GM19372 (cell line): ENCODE data around the gene SLCO3A1.

Experiments used
- ATAC-seq: cut with Tn5 transposase; IDR thresholded peaks from one replicate; pipeline ENCODE4 v1.9.1; 2021; ENCODE audit warnings: mild to moderate bottlenecking, low read depth, moderate library complexity; ENCODE audit not compliant: unreplicated experiment

Gene SLCO3A1

GRCh38 chr15:92112711-92113110 lies 259.2 kb downstream of the SLCO3A1 start:
- no peak for ATAC-seq

DNA sequence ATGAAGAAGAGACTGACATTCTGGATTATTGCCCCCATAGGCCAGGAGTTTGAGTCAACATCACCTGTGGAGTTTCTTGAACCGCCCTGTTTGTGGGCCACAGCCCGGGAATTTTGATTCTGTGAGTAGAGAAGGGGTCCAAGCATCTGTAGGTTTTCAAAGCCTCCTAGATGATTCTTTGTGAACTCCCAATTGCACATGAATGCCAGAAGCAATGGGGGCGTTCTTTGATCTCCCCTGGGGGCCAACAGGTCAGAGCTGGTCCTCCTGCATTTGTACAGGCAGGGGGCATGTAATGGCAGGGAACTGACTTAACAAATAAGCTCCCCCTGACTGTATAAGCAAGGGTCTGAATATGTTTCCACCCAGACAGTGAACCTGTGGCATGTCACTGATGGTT lies 260.3 kb downstream of the SLCO3A1 start:
- ATAC-seq, result no peak

DNA sequence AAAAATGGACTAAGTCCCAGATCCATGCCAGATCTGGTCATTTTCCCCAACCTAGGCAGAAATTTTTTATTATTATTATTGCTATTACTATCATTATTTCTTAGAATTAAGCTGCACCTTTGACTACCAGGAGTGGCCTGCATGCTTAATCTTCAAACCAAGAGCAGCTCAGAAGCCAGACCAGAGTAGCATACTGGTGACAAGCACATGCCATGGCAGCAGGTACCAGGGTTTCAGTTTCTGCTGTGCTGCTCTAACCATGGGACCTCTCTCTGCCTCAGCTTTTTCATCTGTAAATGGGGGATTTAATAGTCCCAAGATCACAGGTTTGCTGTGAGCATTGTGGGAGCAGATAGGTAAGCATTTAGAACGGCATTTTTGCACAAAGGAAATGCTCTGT lies 262.3 kb downstream of the SLCO3A1 start:
- ATAC-seq, result no peak

- no peak for ATAC-seq
These were observed 262.8 kb downstream of the SLCO3A1 start for GRCh38 chr15:92116330-92116729.

GRCh38 chr15:92117261-92117731 lies 263.8 kb downstream of the SLCO3A1 start:
- no peak for ATAC-seq

DNA sequence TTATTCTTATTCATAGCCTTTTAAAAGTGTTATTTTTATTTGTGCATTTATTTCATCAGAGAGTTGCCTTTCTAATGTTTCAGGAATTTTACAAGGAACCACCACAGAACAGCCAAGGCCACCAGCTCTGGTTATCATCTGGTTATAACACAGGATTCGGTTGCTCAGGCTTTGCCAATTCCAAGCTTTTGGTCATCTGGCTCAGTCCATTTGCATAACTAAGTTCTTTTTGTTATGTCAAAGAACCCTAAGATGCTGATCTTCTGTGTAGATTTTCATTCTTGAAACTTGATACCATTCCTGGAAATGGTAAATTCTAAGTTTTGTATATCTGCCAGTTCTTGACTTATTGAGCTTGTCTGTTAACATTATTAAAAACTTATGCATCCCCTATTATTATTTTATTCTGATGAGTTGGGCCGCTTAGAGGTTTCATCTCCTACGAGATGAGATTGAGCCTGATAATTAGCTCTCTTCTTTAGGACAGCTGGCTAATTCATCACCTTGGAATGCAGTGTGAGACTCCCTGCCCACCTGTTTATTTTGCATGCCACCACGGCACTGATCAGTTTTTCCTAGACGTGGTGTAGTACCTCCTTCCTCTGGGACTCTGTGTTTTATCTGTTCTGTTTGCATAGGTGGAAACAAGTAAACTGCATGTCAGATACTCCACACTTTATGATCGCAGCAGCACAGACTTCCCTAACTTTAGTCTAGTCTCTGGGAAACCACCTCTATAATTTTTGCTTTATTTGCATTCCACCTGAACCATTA lies 264.8 kb downstream of the SLCO3A1 start:
- ATAC-seq, result no peak

DNA sequence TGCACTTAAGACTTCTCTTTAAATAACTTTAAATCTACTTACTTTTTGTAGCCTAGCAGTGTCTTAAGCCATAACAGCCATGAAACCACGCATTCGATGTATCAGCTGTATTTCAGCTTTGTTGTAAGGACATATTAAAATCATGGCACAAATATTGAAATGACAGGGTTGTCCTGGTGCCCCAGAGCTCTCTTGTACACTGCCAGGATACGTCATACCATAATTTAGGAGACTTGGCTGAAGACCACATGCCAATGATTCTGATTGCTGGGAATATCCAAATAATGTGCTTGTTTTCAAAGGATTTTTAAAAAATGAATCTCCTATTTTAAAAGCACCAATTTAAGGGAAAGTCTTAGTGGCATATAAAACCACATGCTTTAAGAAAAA lies 265.4 kb downstream of the SLCO3A1 start:
- ATAC-seq, result no peak

- no peak for ATAC-seq
These were observed 266.7 kb downstream of the SLCO3A1 start for GRCh38 chr15:92120094-92120795.

- ATAC-seq, result no peak
These were observed 267.5 kb downstream of the SLCO3A1 start for GRCh38 chr15:92121047-92121446.

DNA sequence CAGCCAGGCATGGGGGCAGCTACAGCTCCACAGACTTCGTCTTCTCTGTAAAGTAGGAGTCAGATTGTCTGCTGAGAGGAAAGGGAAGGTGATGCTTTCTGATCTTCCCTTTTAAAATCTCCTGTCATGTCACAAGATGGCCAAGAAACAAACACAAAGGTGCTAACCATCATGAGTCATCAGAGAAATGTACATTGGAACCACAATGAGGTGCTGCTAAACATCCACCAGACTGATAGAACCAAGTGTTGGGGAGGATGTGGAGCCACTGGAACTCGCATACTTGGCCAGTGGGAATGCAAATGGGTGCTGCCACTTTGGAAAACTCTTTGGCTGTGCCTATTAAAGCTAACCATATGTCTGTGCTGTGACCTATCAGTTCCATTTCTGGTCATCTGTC lies 268.8 kb downstream of the SLCO3A1 start:
- ATAC-seq, result no peak

DNA sequence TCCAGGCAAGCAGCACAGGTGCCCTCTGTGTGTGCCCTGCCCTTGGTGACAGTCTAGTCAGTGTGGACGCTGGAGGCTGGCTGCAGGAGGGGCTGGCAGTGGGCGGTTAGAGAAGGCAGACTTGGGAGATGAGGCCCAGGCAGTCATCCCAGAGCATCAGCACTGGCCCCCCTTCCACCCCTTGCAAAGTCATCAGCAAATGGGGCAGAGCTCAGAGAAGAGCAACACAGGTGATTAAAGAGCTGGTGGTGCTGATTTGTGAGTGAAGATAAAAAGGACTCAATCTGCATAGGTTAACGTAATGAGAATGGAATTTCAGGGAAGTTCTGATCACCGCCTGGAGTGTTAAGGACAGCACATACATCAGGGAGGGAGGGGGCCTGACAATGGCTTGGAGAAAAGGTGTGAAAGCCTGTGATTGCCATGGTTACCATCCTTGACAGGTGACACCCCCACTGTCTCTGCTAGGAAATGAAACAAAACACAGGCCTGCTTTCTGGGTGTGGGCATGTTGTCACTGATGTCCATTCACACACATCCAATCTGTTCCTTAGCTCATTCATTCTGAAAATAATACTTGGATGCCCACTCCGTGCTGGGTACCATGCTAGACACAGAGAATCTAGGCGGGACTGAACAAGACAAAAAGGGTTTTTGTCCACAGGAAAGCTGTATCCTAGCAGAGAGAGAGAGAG lies 270.6 kb downstream of the SLCO3A1 start:
- no peak for ATAC-seq

- ATAC-seq, result no peak
These were observed 271.1 kb downstream of the SLCO3A1 start for GRCh38 chr15:92124657-92125010.

- ATAC-seq, result no peak
These were observed 275.3 kb downstream of the SLCO3A1 start for GRCh38 chr15:92128788-92129187.

DNA sequence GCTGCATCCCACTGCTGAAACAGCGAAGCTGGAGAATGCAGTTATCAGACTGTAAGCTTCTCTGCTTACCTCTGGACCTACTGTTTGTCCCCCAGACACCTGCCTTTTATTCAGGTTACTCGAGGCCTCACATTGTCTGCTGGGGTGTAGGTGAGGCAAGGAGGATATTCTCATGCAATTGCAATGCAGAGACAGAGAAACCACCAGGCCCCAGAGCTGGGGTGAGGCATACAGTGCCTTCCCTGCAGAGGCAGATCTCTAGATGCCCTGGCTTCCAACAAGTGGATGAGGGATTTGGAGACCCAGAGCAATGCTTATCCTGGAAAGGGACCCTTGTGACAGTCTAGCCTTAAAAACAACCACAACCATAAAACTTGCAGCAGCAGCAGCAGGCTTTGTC lies 276.7 kb downstream of the SLCO3A1 start:
- ATAC-seq, result no peak

DNA sequence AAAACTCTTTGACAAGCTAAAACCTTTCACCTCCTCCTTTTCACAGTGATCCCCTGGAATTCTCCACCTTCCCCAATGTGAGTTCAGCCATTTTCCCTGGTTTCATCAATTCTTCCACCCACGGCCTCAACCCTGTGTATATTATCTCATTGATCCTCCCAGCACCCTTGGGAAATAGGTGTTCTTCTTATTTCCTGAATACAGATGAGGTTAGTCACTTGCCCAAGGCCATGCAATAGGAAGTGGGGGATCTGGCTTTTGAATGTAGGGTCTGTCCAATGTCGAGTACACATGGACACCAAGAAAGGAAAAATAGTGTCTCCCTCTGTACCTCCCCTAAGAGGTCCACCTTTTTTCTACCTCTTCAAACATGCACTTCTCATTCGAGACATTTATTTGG lies 277.4 kb downstream of the SLCO3A1 start:
- no peak for ATAC-seq

GRCh38 chr15:92132982-92133755 lies 279.7 kb downstream of the SLCO3A1 start:
- no peak for ATAC-seq

- no peak for ATAC-seq
These were observed 287.3 kb downstream of the SLCO3A1 start for GRCh38 chr15:92140796-92141195.

GRCh38 chr15:92141607-92142006 lies 288.1 kb downstream of the SLCO3A1 start:
- ATAC-seq, result no peak

- ATAC-seq, result no peak
These were observed 289.0 kb downstream of the SLCO3A1 start for GRCh38 chr15:92142242-92143232.

DNA sequence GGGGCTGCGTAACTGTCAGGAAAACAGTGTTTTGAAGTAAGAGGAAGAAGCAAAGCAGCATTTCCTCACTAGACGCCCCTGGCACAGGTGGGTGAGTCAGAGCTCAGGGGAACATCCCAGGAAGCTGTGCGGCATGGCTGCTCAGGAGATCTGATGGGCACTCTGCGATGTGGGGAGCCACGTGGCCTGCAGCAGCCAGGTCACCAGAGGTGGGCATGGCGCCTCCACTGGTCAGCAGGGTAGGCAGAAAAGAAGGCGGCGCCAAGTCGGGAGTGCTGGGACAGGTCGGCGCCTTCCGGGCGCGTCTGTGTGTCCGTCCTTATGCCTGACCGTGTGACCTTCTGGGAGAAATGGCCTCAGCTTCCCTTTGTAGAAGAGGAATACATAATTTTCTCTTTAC lies 290.3 kb downstream of the SLCO3A1 start:
- no peak for ATAC-seq
